Type B pancreatic cell (in vitro differentiated cells): ENCODE data around the gene CUL3. TPM values are rescaled to one million over a fixed set of nuclear protein-coding genes. Genes with fewer than 3 reads are reported as not detected.
"Not testable (repeated sequence)": the region's sequence is repeated elsewhere in the genome, so short reads cannot be mapped to it uniquely, and the experiment has no call there.

Source experiments
- DNase-seq: peaks from one replicate; pipeline ENCODE4 v3.0.0; 2021; ENCODE audit warnings: mixed read lengths; ENCODE audit not compliant: unreplicated experiment; ENCODE audit errors: extremely low spot score
- H3K27ac Mint-ChIP-seq: 2 replicates; pipeline ENCODE4 v1.8.0; 2021; ENCODE audit warnings: mild to moderate bottlenecking, mixed read lengths
- H3K27me3 Mint-ChIP-seq: 2 replicates; pipeline ENCODE4 v1.8.0; 2021; ENCODE audit warnings: mixed read lengths
- H3K36me3 Mint-ChIP-seq: 2 replicates; pipeline ENCODE4 v1.8.0; 2021; ENCODE audit warnings: mixed read lengths
- H3K4me1 Mint-ChIP-seq: one replicate; pipeline ENCODE4 v1.8.0; 2021; ENCODE audit warnings: mixed read lengths; ENCODE audit not compliant: unreplicated experiment
- H3K4me3 Mint-ChIP-seq: 2 replicates; pipeline ENCODE4 v1.8.0; 2021; ENCODE audit warnings: mild to moderate bottlenecking, mixed read lengths
- H3K9me3 Mint-ChIP-seq: 2 replicates; pipeline ENCODE4 v1.8.0; 2021; ENCODE audit warnings: mixed read lengths
- CTCF ChIP-seq: fragments of 200-600 bp; sonication (generic); conservative IDR thresholded peaks from 2 replicates; pipeline ENCODE4 v1.5.0; 2021; ENCODE audit warnings: antibody characterized with exemption, mild to moderate bottlenecking
- total RNA-seq: library from RNA; stranded (reverse); gene quantifications from 2 replicates; pipeline ENCODE4 v1.2.1, GENCODE V29; 2021; ENCODE audit warnings: low replicate concordance

The CUL3 gene
- total RNA-seq, 1 donor from 2014 or later, result 87.2 TPM

GRCh38 chr2:224612578-224612977 is 27.4 kb upstream of the CUL3 start:
- H3K27ac Mint-ChIP-seq, result no peak overlapping the region
- no peaks in the 10 kb centered on the region for H3K9me3 Mint-ChIP-seq
- H3K27me3 Mint-ChIP-seq, result peaks cover 2% of the 10 kb centered on the region
- DNase-seq, result no peak
- no peak for TF ChIP-seq CTCF
- H3K4me3 Mint-ChIP-seq, result no peak overlapping the region
- H3K36me3 Mint-ChIP-seq, result no peaks in the 10 kb centered on the region
- H3K4me1 Mint-ChIP-seq, result peaks cover 4% of the 10 kb centered on the region

DNA sequence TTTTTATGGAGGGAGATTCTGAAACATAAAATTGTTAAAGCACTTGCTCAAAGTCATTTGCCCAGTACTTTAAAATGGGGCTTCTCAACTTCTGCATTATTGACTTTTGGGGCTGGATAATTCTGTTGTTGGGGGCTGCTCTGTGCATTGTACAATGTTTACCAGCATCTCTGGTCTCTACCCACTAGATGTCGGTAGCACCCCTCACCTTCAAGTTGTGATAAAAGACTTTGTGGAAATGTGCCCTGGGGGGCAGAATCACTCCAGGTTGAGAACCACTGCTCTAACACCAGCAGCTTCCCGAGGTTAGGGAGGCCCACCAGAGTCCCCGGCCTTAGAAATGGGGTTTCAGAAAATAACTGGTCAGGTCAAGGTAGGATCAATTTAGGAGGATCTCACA is 26.8 kb upstream of the CUL3 start:
- Mint-ChIP-seq H3K36me3 (no peaks in the 10 kb centered on the region), H3K4me1 (peaks cover 4% of the 10 kb centered on the region), H3K9me3 (no peaks in the 10 kb centered on the region), H3K27ac (no peak overlapping the region), H3K27me3 (peaks cover 2% of the 10 kb centered on the region), H3K4me3 (no peak overlapping the region)
- DNase-seq, result no peak
- no peak for TF ChIP-seq CTCF

GRCh38 chr2:224608104-224608503 is 22.9 kb upstream of the CUL3 start:
- peaks cover 4% of the 10 kb centered on the region for H3K4me1 Mint-ChIP-seq
- H3K9me3 Mint-ChIP-seq, result no peaks in the 10 kb centered on the region
- no peak overlapping the region for H3K4me3 Mint-ChIP-seq
- no peak overlapping the region for H3K27ac Mint-ChIP-seq
- no peak for DNase-seq
- H3K36me3 Mint-ChIP-seq, result no peaks in the 10 kb centered on the region
- TF ChIP-seq CTCF, result no peak
- no peaks in the 10 kb centered on the region for H3K27me3 Mint-ChIP-seq

DNA sequence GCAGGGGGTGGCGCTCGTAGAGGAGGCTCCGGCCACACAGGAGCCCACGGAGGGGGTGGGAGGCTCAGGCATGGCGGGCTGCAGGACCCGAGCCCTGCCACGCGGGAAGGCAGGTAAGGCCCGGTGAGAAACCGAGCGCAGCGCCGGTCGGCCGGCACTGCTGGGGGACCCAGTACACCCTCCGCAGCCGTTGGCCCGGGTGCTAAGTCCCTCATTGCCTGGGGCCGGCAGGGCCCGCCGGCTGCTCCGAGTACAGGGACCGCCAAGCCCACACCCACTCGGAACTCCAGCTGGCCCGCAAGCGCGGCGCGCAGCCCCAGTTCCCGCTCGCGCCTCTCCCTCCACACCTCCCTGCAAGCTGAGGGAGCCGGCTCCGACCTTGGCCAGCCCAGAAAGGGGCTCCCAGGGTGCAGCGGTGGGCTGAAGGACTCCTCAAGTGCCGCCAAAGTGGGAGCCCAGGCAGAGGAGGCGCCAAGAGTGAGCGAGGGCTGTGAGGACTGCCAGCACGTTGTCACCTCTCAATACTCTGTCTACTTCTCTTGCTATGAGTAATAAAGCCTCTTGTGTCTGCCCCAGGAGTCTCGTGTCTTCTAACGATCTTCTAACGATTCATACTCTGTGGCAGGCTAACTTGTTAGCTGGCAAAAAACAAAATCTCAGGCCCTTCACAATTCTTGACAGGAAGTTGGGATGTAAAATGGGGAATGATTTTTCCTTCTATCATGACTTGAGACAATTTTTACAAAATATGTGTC is 18.8 kb upstream of the CUL3 start:
- H3K27ac Mint-ChIP-seq, H3K4me1 Mint-ChIP-seq, DNase-seq, H3K4me3 Mint-ChIP-seq, H3K36me3 Mint-ChIP-seq, H3K9me3 Mint-ChIP-seq, H3K27me3 Mint-ChIP-seq: not testable (repeated sequence)

GRCh38 chr2:224602778-224603375 is 17.7 kb upstream of the CUL3 start:
- not testable (repeated sequence) for H3K9me3 Mint-ChIP-seq, H3K36me3 Mint-ChIP-seq, H3K4me3 Mint-ChIP-seq, H3K27ac Mint-ChIP-seq, DNase-seq, H3K27me3 Mint-ChIP-seq, H3K4me1 Mint-ChIP-seq

- no peak overlapping the region for H3K4me3 Mint-ChIP-seq
- no peak overlapping the region for H3K27ac Mint-ChIP-seq
- no peaks in the 10 kb centered on the region for H3K27me3 Mint-ChIP-seq
- no peaks in the 10 kb centered on the region for H3K36me3 Mint-ChIP-seq
- peaks cover 6% of the 10 kb centered on the region for H3K4me1 Mint-ChIP-seq
- no peaks in the 10 kb centered on the region for H3K9me3 Mint-ChIP-seq
- no peak for TF ChIP-seq CTCF
- no peak for DNase-seq
Measured at GRCh38 chr2:224601923-224602322, 16.8 kb upstream of the CUL3 start.
